NCI-H82 (cell line): ENCODE measurements around the gene MAST2.
A peak's percentile ranks its signal among the peaks of the same experiment; 100 is the strongest.
"Not testable (repeated sequence)": the region's sequence is repeated elsewhere in the genome, so short reads cannot be mapped to it uniquely, and the experiment has no call there.

Experiments
- DNase-seq: peaks from one replicate; lab custom pipeline; 2025; lab: John Stamatoyannopoulos, UW

The MAST2 gene

DNA sequence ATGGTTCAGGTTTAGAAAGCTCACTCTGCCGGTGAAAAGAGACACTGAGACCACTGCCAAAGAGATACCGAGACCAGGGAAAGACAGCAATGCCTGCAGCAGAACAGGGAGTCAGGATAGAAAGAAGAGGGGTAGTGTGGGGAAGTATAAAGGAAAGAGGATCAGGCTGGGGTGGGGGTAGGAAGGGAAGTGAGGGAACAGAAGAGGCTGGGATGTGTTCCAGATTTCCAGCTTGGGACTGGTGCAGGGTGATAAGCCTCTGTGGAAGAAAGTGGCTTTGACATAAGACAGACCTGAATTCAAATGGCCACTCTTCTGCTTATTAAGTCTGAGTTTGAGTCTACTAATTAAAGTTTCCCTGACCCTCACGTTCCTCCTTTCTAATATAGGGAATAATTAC, 223.1 kb downstream of the MAST2 start:
- no peak for DNase-seq

DNA sequence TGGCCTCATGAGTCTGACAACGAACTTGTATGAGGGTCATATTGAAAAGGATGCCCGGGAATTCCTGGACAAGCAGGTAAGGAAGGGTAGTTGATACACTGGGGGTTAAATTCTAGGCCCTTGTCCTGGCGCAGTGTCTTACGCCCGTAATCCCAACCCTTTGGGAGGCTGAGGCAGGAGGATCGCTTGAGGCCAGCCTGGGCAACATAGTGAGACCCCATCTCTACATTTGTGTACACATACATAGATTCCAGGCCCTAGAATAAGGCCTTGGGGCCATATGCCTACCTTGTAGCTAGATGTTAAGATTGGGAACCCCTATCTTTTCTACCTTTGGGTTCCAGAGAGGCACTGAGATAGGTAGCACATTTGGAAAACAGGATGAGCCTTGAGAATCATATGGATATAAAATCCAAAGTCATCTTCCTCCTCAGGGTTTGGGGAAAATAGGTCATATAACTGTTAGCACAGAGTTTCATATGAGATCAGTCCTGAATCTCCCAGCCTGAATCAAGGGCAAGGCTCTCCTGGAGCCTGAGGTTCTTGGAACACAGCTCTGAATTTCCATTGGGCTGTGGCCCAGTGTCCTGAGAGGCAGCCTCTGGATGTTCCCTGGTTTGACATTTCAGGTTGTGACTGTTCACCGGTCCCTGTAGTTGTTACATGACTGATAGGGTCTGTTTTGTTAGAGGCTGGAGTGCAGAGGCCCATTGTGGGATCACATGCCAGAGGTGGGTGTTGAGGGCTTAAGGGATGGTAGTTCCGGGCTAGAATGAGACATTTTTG, 224.6 kb downstream of the MAST2 start:
- no peak for DNase-seq

DNA sequence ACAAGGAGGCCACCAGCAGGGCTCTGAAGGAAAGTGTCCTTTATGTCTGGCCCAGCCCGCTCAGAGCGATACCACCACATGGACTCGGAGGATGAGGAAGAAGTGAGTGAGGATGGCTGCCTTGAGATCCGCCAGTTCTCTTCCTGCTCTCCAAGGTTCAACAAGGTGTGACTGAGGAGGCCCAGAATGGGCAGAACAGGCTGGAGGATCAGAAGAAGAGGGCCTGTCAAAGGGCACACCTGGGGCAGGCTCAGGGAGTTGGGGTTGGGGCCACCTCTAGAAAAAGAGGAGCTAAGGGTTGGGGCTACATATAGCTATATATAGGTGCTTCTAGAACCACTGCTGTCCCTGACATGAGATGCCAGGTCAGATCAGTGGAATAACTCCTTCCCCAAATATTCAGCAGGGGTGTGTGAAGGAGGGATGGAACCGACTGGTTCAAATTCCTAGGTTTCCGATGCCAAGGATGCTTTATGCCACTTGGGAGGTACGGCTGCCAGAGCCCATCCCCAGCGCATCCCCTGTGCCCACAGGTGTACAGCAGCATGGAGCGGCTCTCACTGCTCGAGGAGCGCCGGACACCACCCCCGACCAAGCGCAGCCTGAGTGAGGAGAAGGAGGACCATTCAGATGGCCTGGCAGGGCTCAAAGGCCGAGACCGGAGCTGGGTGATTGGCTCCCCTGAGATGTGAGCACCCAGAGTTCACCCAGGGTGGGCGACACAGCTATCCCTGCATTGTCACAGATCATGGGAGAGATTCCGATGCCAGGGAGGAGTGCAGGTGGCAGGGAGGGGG, 226.9 kb downstream of the MAST2 start:
- no peak for DNase-seq

DNA sequence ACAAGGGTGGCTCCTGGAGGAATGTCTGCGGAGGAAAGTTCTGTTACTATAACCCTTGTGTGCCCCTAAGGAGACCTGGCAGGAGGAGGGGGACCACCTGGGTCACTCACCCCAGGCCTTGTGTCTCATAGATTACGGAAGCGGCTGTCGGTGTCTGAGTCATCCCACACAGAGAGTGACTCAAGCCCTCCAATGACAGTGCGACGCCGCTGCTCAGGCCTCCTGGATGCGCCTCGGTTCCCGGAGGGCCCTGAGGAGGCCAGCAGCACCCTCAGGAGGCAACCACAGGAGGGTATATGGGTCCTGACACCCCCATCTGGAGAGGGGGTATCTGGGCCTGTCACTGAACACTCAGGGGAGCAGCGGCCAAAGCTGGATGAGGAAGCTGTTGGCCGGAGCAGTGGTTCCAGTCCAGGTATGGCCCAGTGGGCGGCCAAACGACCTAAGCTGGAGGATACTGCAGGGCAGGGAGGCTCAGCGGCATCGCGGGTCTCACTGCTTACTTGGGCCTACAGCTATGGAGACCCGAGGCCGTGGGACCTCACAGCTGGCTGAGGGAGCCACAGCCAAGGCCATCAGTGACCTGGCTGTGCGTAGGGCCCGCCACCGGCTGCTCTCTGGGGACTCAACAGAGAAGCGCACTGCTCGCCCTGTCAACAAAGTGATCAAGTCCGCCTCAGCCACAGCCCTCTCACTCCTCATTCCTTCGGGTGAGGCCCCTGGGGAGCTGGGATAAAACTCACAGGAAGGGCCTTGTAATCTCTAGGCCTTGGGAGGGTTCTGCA, 227.7 kb downstream of the MAST2 start:
- peak; percentile 61 for DNase-seq

DNA sequence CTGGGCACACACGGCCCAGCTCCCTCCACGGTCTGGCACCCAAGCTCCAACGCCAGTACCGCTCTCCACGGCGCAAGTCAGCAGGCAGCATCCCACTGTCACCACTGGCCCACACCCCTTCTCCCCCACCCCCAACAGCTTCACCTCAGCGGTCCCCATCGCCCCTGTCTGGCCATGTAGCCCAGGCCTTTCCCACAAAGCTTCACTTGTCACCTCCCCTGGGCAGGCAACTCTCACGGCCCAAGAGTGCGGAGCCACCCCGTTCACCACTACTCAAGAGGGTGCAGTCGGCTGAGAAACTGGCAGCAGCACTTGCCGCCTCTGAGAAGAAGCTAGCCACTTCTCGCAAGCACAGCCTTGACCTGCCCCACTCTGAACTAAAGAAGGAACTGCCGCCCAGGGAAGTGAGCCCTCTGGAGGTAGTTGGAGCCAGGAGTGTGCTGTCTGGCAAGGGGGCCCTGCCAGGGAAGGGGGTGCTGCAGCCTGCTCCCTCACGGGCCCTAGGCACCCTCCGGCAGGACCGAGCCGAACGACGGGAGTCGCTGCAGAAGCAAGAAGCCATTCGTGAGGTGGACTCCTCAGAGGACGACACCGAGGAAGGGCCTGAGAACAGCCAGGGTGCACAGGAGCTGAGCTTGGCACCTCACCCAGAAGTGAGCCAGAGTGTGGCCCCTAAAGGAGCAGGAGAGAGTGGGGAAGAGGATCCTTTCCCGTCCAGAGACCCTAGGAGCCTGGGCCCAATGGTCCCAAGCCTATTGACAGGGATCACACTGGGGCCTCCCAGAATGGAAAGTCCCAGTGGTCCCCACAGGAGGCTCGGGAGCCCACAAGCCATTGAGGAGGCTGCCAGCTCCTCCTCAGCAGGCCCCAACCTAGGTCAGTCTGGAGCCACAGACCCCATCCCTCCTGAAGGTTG, 231.4 kb downstream of the MAST2 start:
- DNase-seq = no peak

DNA sequence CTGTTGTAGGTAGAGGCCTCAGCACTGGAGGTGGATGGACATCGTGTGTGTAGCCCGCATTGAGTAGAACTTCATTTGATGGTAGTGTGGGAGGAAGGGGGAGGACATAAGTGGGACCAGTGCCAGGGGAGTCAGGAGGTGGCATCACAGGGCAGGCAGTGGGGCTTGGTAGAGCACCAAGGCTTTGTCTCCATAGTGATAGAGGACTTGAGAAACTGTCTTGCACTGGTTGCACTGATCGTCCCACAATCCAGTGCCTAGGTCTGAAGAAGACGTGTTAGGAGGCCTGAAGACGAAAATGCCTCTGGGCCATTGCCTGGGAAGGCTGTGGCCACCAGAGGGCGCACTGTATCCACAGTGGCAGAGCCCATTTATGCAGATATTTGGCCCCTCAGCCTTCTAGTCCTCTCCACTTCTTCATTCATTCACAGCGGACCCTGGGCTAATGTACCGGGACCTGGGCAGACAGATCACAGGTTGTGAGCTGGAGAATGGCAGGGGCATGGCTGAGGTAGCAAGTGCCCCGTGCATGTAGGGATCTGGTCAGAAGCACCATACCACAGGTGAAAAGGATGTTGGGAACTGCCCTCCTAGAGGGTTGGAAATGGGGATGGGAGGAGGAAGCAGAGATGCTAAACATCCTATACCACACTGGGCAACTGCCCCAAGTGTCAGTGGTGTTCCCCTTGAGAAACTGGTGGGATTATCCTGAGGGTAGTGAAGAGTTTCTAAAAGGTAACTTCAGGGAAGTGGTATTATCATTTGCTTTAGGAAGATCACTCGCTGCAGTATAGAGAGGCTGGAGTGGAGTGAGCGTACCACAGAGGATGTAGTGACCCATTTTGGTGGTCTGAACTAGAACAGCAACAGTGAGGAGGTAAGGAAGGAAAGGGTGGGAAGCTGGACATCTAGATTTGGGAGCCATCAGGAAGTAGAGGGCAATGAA, 233.8 kb downstream of the MAST2 start:
- peak; percentile 93 for DNase-seq

DNA sequence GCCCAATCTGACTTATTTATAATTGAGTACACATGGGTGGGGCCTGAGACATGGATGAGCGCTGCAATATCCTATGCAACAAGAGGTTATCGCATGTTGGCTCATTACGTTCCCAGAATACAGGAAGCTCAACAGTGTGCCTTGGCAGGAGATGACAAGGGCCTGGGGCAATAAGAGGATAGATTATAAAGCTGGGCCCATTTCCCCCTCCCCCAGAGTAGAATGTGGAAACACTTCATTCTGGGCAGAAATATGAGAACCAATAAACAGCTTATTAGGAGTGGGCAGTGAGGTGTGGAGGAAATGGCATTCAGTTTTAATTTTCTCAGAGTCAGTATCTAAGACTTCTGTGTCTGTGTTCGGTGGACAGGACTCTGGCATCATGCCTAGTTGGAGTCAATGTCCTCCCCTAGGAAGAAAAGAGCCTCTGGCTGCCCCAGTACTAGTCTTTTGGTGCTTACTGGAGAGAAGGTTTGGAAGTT, 236.2 kb downstream of the MAST2 start:
- no peak for DNase-seq

DNA sequence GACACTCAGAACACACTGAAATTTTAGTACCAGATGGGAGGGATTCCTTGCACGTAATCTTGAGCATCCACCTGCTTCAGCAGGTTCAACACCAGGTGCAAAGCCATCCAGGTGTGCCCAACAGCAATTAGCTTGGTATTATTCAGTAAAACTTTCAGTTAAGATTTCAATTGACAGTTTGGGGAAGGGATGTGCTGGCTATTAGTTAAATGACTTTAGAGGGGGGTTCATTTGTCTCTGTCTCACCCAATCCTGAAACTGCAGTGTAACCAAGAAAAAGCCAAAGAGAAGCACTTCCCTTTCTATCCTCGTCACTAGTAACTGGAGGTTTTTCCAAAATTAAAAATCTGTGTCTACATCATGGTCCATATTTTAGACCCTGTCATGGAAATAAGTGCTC, 238.1 kb downstream of the MAST2 start:
- no peak for DNase-seq

DNA sequence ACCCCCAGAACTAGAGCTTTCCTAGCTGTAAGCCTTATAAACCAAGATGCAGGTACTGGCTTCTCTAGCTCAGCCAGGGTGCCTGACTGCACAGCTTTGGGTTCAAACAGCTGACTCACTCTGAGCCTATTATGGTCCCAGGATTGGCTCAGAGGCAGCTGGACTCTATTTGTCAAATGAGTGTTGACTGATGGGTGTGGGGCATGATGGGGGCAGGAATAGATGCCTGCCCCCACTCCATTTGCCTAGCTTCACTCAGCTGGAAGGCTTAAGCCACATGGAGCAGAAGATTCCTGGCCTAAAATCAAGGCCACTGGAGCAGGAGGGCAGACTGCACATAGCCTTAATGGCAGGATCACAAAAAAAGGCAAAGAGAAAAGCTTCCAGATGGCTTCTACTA, 238.6 kb downstream of the MAST2 start:
- DNase-seq = peak; percentile 96

DNA sequence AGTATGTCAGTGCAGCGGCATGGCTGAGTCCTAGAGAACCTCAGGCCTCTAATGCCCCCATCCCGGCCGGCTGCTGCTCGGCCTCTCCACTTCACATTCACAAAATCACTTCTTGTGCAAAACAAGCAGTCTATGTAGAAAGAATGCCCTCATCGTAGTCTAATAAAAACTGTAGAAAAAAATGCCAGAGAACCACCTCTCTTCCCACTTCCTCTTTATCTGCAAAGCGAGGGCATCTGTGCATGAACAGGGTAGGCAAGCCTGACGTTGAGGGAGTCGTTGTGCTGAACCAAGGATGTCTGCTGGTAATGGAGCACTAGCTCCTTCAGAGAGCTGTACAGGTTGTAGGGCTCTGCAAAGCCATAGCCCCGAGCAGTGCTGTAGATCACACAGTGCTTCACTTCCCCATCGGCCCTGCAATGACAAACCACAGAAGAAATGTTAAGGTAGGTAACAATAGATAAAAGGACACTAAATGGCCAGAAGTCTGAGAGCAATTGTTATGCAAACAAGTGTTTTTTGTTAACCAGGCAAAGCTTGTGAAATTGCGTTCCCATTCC, 240.1 kb downstream of the MAST2 start:
- DNase-seq = no peak

DNA sequence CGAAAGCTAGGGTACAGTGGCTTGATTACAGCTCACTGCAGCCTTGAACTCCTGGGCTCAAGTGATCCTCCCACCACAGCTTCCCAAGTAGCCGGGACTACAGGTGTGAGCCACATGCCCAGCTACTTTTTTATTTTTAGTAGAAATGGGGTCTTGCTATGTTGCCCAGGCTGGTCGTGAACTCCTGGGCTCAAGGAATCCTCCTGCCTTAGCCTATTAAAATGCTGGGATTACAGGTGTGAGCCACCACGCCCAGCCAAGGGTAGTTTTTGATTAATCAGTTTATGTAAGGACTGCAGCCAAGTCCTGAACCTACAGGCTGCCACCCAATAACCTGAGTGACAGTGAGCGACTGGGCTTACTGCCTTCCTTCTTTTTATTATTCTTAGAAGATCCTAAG, 240.7 kb downstream of the MAST2 start:
- no peak for DNase-seq

DNA sequence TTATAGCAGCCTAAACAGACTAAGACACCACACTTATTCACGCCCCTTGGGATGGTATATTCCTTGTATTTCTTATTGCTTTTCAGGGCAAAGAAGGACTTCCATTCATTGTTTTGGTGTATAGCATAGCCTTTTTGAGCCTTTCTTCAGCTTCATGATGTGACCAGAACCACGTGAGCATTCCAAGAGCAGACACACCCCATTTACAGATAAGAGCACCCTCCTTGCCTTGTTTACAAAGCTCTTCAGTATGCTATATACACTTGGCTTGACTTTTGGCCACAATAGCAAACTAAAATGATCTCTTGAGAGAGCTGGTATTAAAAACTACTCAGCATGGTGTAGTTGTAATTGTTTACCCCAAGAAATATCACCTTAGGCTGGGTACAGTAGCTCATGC, 250.3 kb downstream of the MAST2 start:
- DNase-seq = no peak

DNA sequence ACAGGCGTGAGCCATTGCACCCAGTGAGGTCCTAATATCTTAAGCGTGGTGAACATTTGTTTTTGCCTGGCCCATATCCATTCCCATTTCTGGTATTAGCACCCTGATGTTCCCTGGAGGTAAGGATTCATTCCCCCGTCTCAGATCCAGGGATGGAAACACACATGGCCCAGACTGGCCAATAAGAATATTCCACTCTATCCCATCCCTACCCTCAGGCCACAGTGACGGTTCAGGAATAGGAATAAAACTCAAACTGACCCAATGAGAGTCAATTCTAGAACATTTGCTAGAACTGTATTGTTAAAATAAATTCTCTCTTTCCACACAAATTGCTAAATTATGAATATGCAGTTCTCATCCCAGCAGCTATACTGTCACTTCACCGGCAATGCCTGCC, 252.9 kb downstream of the MAST2 start:
- DNase-seq = no peak

DNA sequence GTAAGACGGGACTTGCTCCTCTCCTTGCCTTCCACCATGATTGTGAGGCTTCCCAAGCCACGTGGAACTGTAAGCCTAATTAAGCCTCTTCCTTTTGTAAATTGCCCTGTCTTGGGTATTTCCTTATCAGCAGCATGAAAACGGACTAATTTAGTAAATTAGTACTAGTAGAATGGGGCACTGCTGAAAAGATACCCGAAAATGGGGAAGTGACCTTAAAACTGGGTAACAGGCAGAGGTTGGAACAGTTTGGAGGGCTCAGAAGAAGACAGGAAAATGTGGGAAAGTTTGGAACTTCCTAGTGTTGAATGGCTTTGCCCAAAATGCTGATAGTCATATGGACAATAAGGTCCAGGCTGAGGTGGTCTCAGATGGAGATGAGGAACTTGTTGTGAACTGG, 253.8 kb downstream of the MAST2 start:
- not testable (repeated sequence) for DNase-seq

DNA sequence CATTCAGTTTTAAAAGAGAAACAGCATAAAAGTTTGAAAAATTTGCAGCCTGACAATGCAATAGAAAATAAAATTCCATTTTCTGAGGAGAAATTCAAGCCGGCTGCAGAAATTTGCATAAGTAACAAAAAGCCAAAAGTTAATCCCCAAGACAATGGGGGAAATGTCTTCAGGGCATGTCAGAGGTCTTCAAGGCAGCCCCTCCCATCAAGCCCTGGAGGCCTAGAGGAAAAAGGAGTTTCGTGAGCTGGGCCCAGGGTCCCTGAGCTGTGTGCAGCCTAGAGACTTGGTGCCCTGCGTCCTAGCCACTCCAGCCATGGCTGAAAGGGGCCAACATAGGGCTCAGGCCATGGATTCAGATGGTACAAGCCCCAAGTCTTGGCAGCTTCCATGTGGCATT, 254.4 kb downstream of the MAST2 start:
- no peak for DNase-seq

DNA sequence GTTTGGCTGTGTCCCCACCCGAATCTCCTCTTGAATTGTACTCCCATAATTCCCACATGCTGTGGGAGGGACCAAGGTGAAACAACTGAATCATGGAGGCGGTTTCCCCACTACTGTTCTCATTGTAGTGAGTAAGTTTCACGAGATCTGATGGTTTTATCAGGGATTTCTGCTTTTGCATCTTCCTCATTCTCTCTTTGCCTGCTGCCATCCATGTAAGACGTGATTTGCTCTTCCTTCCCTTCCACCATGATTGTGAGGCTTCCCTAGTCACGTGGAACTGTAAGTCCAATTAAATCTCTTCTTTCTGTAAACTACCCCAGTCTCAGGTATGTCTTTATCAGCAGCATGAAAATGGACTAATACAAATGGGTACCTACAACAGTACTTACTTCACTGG, 255.5 kb downstream of the MAST2 start:
- DNase-seq = no peak

DNA sequence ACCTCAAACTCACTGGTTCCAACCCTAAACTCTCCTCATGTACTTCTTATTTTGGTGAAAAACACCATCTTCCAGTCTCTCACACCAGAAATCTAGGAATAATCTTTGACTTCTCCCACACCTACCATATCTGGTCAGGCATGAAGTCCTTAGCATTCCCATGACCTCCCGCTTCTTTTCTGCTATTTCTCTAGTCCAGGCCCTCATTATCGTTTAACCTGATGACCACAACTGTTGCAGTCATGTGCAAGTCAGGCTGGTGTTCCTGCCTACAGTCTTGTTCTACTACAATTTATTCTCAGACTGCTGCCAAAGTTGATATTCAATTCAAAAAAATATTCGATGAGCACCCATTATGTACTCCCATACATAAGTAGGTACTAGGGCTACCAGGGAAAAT, 257.7 kb downstream of the MAST2 start:
- DNase-seq = no peak

DNA sequence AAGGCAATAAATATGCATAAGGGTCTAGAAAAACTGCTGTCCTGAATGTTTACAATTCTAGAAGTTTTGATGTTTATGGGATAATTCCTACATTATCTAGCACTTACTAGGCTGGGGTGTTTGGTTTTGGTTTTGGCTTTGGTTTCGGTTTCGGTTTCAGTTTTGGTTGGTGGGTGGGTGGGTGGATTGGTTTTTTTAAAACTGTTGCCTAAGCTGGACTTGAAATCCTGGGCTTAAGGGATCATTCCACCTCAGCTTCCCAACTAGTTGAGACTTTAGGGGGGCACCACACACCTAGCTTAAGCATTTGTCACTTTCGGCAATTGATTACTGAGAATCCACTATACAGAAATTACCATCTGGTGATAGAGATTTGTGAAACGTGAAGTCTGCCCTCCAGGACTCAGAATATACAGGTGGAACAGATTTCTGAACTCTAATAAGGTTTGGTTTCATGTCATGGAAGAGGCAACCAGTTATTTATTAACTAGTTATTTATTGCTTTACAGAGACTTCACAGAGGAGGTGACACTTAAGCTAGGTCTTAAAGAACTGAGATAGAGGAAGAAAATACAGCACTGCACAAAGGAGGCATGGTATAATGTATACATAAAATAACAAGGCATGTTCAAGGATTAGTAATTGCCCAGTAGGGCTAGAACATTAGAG, 259.4 kb downstream of the MAST2 start:
- DNase-seq = peak; percentile 85

DNA sequence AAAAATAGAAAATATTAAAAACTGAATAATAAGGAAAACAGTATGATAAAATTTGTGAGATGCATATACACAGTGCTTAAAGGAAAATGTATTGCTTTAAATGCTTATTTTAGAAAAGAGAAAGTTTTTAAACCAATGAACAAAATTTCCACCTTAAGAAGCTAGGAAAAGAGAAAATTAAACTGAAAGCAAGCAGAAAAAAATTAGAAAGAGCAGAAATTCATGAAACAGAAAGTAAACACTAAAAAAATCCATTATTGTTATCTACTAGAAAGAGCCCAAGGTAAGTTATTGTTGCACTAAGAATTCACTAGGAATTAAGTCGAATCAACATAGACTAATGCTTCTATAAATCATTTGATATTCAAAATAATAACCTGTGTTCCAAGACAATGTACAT, 261.3 kb downstream of the MAST2 start:
- DNase-seq = no peak
